Right lobe of liver (tissue), 6 donors: ENCODE measurements around the gene FLNB. TPM values are rescaled to one million over a fixed set of nuclear protein-coding genes. Genes with fewer than 3 reads are reported as not detected.

Experiments used
- ATAC-seq, 4 donors: fragments of 200-7000 bp; cut with Tn5 transposase; one replicate each; pipeline ENCODE4 v1.9.1; 2020; ENCODE audit warnings: mild to moderate bottlenecking in 4 of 4, moderate library complexity in 4 of 4
- DNase-seq, 3 donors: peaks; one replicate each; pipeline ENCODE4 v3.0.0-alpha.2; 2020
- H3K27ac ChIP-seq, 3 donors: fragments of 200-600 bp; one replicate each; pipeline ENCODE4 v1.8.0; 2022
- H3K27me3 ChIP-seq, 2 donors: fragments of 200-600 bp; one replicate each; pipeline ENCODE4 v1.8.0; 2022
- H3K36me3 ChIP-seq, 4 donors: fragments of 200-600 bp; sonication (generic) in 1 of 4; one replicate each; pipeline versions ENCODE4 v1.5.1 to v1.8.0; 2017 to 2022; ENCODE audit warnings: control low read depth in 1 of 4
- H3K4me1 ChIP-seq, 4 donors: fragments of 200-600 bp; sonication (generic) in 1 of 4; one replicate each; pipeline versions ENCODE4 v1.5.1 to v1.8.0; 2017 to 2022; ENCODE audit warnings: control low read depth in 1 of 4
- H3K4me3 ChIP-seq, 3 donors: fragments of 200-600 bp; one replicate each; pipeline ENCODE4 v1.8.0; 2022
- H3K9me3 ChIP-seq, 4 donors: fragments of 200-600 bp; sonication (generic) in 1 of 4; one replicate each; pipeline versions ENCODE4 v1.5.1 to v1.8.0; 2017 to 2022; ENCODE audit warnings: control low read depth in 1 of 4
- POLR2A ChIP-seq: fragments of 450-650 bp; IDR thresholded peaks from one replicate; pipeline ENCODE4 v1.6.1; 2017; ENCODE audit warnings: antibody characterized with exemption, mild to moderate bottlenecking
- WGBS: methylation state at CpG from one replicate; pipeline ENCODE4 v1.1.6; 2018; ENCODE audit warnings: low coverage, low lambda C conversion rate; ENCODE audit not compliant: insufficient coverage; ENCODE audit errors: missing lambda C conversion rate; 5-methylcytosine and 5-hydroxymethylcytosine counted together
- intact Hi-C, 2 donors: fragments of 100-400 bp; cut with DNase I; formaldehyde crosslinking; loops; one replicate each; pipeline versions ENCODE4 v1.11.2 to v1.14.1; 2022
- total RNA-seq, 6 experiments: library from RNA; depleted of rRNA in 2 of 6; stranded (reverse); fragments of >200 nt in 2 of 6; fragmentation: NEBNext Ultra II Directional in 3 of 6; extraction: Animal tissue kit (Norgen Biotek cat#: 25700) in 3 of 6; gene quantifications; one replicate each; pipeline versions ENCODE4 v1.1.0 to v1.2.4, GENCODE V29; 2016 to 2023
- TF ChIP-seq, protein P1 (sequence below), 4 donors: fragments of 200-600 bp in 3 of 4; fragments of 450-650 bp in 1 of 4; IDR thresholded peaks; one replicate each; pipeline versions ENCODE4 v1.5.1 to v1.8.0; 2016 to 2022; ENCODE audit warnings: antibody characterized with exemption in 4 of 4, mild to moderate bottlenecking in 2 of 4
- donor health status: DM: no; HTN: yes; CAD: no.
- donor health status: DM: no; HTN: no; CAD: no.
- donor health status: DM: no; HTN: no; CAD: no.
- donor health status: DM: no; HTN: yes; CAD: no.
- donor health status: DM: no; HTN: yes; CAD: no.

Gene FLNB
- total RNA-seq, 6 experiments from 2014 or later, result 48.4 to 109 (median 97.8) TPM

DNA sequence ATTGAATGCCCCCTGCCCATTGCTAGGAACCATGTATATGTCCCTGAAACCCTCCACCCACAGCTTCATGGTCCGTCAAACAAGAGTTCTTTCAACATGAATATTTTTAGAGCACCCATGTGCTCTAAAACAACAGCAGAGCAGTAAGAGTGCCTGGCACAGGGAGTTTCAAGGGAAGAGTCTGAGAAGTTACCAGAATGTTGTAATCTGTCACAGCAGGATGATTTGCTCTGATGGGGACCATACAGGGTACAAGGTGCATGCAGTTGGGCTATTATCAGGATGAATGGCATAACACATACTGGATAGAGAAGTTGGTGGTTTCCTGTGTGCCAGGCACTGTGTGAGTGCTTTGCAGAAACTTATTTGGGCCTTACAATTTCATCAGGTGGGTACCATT, 27.8 kb upstream of the FLNB start:
- ATAC-seq (no peak), DNase-seq (no peak)
- WGBS, result 82% methylated on average over 1 of the region's 1 CpG
- Histone ChIP-seq H3K9me3 (no peaks in the 10 kb centered on the region), H3K27ac (no peak overlapping the region), H3K27me3 (no peaks in the 10 kb centered on the region), H3K4me1 (peaks cover 0 to 13% (median 3%) of the 10 kb centered on the region in 4 donors), H3K4me3 (no peak overlapping the region), H3K36me3 (no peaks in the 10 kb centered on the region)
- intact Hi-C loops, result no loop called here
- TF ChIP-seq, protein P1, sequence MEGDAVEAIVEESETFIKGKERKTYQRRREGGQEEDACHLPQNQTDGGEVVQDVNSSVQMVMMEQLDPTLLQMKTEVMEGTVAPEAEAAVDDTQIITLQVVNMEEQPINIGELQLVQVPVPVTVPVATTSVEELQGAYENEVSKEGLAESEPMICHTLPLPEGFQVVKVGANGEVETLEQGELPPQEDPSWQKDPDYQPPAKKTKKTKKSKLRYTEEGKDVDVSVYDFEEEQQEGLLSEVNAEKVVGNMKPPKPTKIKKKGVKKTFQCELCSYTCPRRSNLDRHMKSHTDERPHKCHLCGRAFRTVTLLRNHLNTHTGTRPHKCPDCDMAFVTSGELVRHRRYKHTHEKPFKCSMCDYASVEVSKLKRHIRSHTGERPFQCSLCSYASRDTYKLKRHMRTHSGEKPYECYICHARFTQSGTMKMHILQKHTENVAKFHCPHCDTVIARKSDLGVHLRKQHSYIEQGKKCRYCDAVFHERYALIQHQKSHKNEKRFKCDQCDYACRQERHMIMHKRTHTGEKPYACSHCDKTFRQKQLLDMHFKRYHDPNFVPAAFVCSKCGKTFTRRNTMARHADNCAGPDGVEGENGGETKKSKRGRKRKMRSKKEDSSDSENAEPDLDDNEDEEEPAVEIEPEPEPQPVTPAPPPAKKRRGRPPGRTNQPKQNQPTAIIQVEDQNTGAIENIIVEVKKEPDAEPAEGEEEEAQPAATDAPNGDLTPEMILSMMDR (IDR thresholded peaks at IDR 0.05), result no peak
- no peak for TF ChIP-seq POLR2A

DNA sequence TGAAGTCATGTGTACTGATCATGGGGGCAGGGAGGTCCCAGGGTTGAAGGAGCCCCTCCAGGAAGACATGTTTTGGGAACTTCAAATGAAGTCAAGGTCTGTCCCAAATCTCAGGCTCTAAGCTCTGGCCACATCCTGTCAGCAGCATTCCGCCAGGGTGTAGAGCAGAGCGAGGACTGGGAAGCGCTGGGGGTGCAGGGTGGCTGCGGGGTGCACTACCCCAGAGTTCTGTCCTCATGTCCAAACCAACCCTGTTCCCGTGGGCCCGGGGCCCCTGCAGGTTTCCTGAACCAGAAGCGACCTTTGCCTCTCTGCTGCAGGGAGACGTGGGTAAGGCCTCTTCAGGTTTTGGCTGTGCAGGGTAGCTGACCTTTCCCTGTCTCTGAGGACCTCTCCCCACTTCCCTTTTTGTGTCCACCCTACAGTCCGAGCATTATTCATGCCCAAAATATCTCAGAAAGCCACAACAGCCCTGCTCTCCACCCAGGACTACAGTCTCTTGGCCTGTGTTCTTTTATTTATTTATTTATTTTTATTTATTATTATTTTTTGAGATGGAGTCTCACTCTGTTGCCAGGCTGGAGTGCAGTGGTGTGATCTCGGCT, 26.6 kb upstream of the FLNB start:
- no peak for ATAC-seq

DNA sequence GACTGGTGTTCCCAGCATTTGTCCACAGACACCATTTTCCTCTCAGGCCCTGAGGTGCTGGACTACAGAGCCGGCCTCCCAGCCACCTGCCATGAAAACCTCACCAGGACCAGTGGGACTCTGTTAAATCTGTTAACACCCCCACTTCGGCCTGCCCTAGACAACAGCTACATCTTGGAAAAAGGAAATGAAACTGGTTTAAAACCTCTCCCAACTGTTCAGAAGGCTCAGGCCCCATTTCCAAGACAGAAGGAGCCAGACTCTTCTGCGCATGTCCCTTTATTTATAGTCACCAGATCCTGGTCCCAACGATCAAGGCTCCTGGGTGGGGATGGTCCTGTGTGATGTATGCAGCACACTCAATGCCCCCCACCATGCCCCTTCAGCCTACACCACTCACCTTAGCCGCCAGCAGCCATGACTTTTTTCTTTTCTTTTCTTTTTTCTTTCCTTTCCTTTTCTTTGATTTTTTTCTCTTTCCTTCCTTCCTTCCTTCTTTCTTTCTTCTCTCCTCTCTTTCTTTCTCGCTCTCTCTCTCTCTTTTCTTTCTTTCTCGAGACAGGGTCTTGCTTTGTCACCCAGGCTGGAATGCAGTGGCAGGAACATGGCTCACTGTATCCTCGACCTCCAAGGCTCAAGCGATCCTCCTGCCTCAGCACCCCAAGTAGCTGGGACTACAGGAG, 25.5 kb upstream of the FLNB start:
- peak in 2 of 4 donors; percentile 7 to 39 for ATAC-seq
- WGBS, result 86% methylated on average over 8 of the region's 9 CpGs
- no peak for TF ChIP-seq POLR2A
- TF ChIP-seq, protein P1 (IDR thresholded peaks at IDR 0.05), result no peak
- Histone ChIP-seq H3K27me3 (no peaks in the 10 kb centered on the region), H3K4me3 (no peak overlapping the region), H3K27ac (no peak overlapping the region), H3K36me3 (no peaks in the 10 kb centered on the region), H3K4me1 (peaks cover 0 to 13% (median 3%) of the 10 kb centered on the region in 4 donors), H3K9me3 (no peaks in the 10 kb centered on the region)
- intact Hi-C loops, result no loop called here
- DNase-seq, result no peak

More for the DNA sequence above, 26.6 kb upstream of the FLNB start:
- no peak for DNase-seq
- intact Hi-C loops, result no loop called here
- Histone ChIP-seq H3K27ac (no peak overlapping the region), H3K27me3 (no peaks in the 10 kb centered on the region), H3K4me1 (peaks cover 0 to 13% (median 3%) of the 10 kb centered on the region in 4 donors), H3K36me3 (no peaks in the 10 kb centered on the region), H3K9me3 (no peaks in the 10 kb centered on the region), H3K4me3 (no peak overlapping the region)
- TF ChIP-seq POLR2A, result no peak
- TF ChIP-seq, protein P1 (IDR thresholded peaks at IDR 0.05), result no peak
- WGBS, result 53% methylated on average over 3 of the region's 10 CpGs

DNA sequence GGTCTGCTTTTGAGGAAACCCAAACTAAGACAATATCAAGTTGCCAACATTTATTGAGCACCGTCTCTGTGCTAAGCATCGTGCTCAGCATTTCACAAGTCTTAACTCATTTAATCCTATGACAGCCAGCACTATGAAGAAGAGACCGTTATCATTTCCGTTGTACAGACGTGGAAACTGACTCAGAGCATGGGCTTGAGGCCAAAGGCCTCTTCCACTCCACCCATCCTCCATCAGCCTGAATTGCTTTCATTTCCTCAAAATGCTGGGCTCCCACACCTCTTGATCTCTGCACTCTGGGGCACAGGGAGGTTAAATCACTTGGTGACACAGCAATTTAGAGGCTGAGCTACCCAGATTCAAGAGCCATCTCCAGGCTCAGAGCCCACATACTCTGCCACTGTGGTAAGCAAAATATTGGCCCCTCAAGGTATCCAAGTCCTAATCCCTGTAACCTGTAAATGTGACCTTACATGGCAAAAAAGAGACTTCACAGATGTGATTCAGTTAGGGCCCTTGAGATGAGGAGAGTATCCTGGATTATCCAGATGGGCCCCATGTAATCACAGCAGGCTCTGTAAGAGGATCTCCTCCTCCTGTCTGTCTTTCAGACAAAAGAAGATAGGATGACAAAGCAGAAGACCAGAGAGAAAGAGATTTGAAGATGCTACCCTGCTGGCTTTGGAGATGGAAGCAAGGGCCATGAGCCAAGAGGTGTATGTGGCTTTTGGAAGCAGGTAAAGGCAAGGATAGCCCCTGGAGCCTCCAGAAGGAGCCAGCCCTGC, 24.3 kb upstream of the FLNB start:
- H3K27me3 ChIP-seq, result no peaks in the 10 kb centered on the region
- intact Hi-C loops, result no loop called here
- peak; percentile 85 to 95 (median 90) for ATAC-seq
- peaks cover 0 to 13% (median 3%) of the 10 kb centered on the region in 4 donors for H3K4me1 ChIP-seq
- peak in 2 of 3 donors; percentile 59 to 79 for DNase-seq
- WGBS, result 7% methylated on average over 5 of the region's 5 CpGs
- H3K4me3 ChIP-seq, result no peak overlapping the region
- TF ChIP-seq, protein P1 (IDR thresholded peaks at IDR 0.05), result no peak
- TF ChIP-seq POLR2A, result peak; percentile 13
- H3K9me3 ChIP-seq, result no peaks in the 10 kb centered on the region
- H3K36me3 ChIP-seq, result no peaks in the 10 kb centered on the region
- H3K27ac ChIP-seq, result peak overlapping the region in 1 of 3 donors; percentile 33
